ENCODE data around the gene ATP5PO.

The ATP5PO gene

GRCh38 chr21:33897098-33897497 lies 18.5 kb downstream of the ATP5PO start:
- Histone ChIP-seq H3K4me2 (ENCODE audit: insufficient read depth, low read length, poor library complexity, severe bottlenecking) (no peak overlapping the region), H2BK12ac (ENCODE audit: low read length) (no peak overlapping the region), H4K91ac (ENCODE audit: low read depth, low read length, poor library complexity) (no peak overlapping the region), H2AK5ac (ENCODE audit: low read depth, low read length) (no peak overlapping the region), H3K9ac (ENCODE audit: low read depth, low read length, poor library complexity) (no peak overlapping the region), H3K4ac (ENCODE audit: low read length) (no peak overlapping the region), H2BK5ac (ENCODE audit: low read length) (no peak overlapping the region), H3K79me1 (ENCODE audit: low read depth, low read length) (no peaks in the 10 kb centered on the region), H3K18ac (ENCODE audit: low read length) (no peak overlapping the region), H2BK15ac (ENCODE audit: low read length) (no peak overlapping the region), H3K27ac (replicated peaks; ENCODE audit: low read length) (no peak overlapping the region), H3K23ac (ENCODE audit: low read depth, low read length, poor library complexity) (no peak overlapping the region), H3K9me3 (replicated peaks in 1 of 2; ENCODE audit: control insufficient read depth in 2 of 2, insufficient read depth in 1 of 2, low read depth in 1 of 2, low read length in 2 of 2) (peaks cover 0 to 3% of the 10 kb centered on the region in 2 donors), H2BK120ac (ENCODE audit: low read depth, low read length) (no peak overlapping the region), H3K14ac (ENCODE audit: low read length) (no peak overlapping the region), H3K4me3 (ENCODE audit: low read length in 2 of 2) (no peak overlapping the region), H3K27me3 (ENCODE audit: control insufficient read depth in 3 of 3, insufficient read depth in 3 of 3, low read depth in 1 of 3, low read length in 3 of 3) (peaks cover 0 to 2% (median 0%) of the 10 kb centered on the region in 3 experiments), H4K8ac (ENCODE audit: low read depth, low read length) (no peak overlapping the region), H3K4me1 (ENCODE audit: control insufficient read depth in 2 of 2, insufficient read depth in 1 of 2, low read depth in 1 of 2, low read length in 2 of 2) (peaks cover 14 to 17% of the 10 kb centered on the region in 2 donors), H3K36me3 (replicated peaks in 1 of 2; ENCODE audit: control insufficient read depth in 2 of 2, insufficient read depth in 2 of 2, low read length in 2 of 2) (peaks cover 5 to 13% of the 10 kb centered on the region in 2 donors), H2AFZ (ENCODE audit: low read length) (no peak overlapping the region)
- WGBS, 2 donors (ENCODE audit: extremely low coverage in 2 of 2, insufficient read length in 2 of 2, insufficient replicate concordance in 1 of 2), result no CpG with 5 or more reads among the region's 5 CpGs
- no peak for DNase-seq (ENCODE audit: low spot score)

- no peak overlapping the region for H2BK120ac ChIP-seq (ENCODE audit: low read depth, low read length)
- H3K4me3 ChIP-seq (ENCODE audit: low read length in 2 of 2), result no peak overlapping the region
- H3K4me2 ChIP-seq (ENCODE audit: insufficient read depth, low read length, poor library complexity, severe bottlenecking), result no peak overlapping the region
- H3K4ac ChIP-seq (ENCODE audit: low read length), result no peak overlapping the region
- no peak overlapping the region for H4K8ac ChIP-seq (ENCODE audit: low read depth, low read length)
- peaks cover 2 to 9% of the 10 kb centered on the region in 2 donors for H3K36me3 ChIP-seq (replicated peaks in 1 of 2; ENCODE audit: control insufficient read depth in 2 of 2, insufficient read depth in 2 of 2, low read length in 2 of 2)
- no CpG with 5 or more reads among the region's 6 CpGs for WGBS, 2 donors (ENCODE audit: extremely low coverage in 2 of 2, insufficient read length in 2 of 2, insufficient replicate concordance in 1 of 2)
- no peak overlapping the region for H3K9ac ChIP-seq (ENCODE audit: low read depth, low read length, poor library complexity)
- H3K27ac ChIP-seq (replicated peaks; ENCODE audit: low read length), result no peak overlapping the region
- no peak overlapping the region for H3K23ac ChIP-seq (ENCODE audit: low read depth, low read length, poor library complexity)
- H2BK5ac ChIP-seq (ENCODE audit: low read length), result no peak overlapping the region
- DNase-seq (ENCODE audit: low spot score), result no peak
- H2AK5ac ChIP-seq (ENCODE audit: low read depth, low read length), result no peak overlapping the region
- no peak overlapping the region for H2AFZ ChIP-seq (ENCODE audit: low read length)
- no peak overlapping the region for H4K91ac ChIP-seq (ENCODE audit: low read depth, low read length, poor library complexity)
- H3K27me3 ChIP-seq (ENCODE audit: control insufficient read depth in 3 of 3, insufficient read depth in 3 of 3, low read depth in 1 of 3, low read length in 3 of 3), result peaks cover 0 to 2% (median 0%) of the 10 kb centered on the region in 3 experiments
- no peak overlapping the region for H3K18ac ChIP-seq (ENCODE audit: low read length)
- H2BK12ac ChIP-seq (ENCODE audit: low read length), result no peak overlapping the region
- H2BK15ac ChIP-seq (ENCODE audit: low read length), result no peak overlapping the region
- no peaks in the 10 kb centered on the region for H3K79me1 ChIP-seq (ENCODE audit: low read depth, low read length)
- H3K14ac ChIP-seq (ENCODE audit: low read length), result no peak overlapping the region
- H3K9me3 ChIP-seq (replicated peaks in 1 of 2; ENCODE audit: control insufficient read depth in 2 of 2, insufficient read depth in 1 of 2, low read depth in 1 of 2, low read length in 2 of 2), result peaks cover 0 to 3% of the 10 kb centered on the region in 2 donors
- peaks cover 14 to 17% of the 10 kb centered on the region in 2 donors for H3K4me1 ChIP-seq (ENCODE audit: control insufficient read depth in 2 of 2, insufficient read depth in 1 of 2, low read depth in 1 of 2, low read length in 2 of 2)
These were observed 18.9 kb downstream of the ATP5PO start for GRCh38 chr21:33896691-33897090.

- H3K9ac ChIP-seq (ENCODE audit: low read depth, low read length, poor library complexity), result peak overlapping the region; percentile 81
- H3K9me3 ChIP-seq (replicated peaks in 1 of 2; ENCODE audit: control insufficient read depth in 2 of 2, insufficient read depth in 1 of 2, low read depth in 1 of 2, low read length in 2 of 2), result peaks cover 0 to 3% of the 10 kb centered on the region in 2 donors
- no peak overlapping the region for H3K4me2 ChIP-seq (ENCODE audit: insufficient read depth, low read length, poor library complexity, severe bottlenecking)
- no peak overlapping the region for H3K27ac ChIP-seq (replicated peaks; ENCODE audit: low read length)
- H2BK12ac ChIP-seq (ENCODE audit: low read length), result peak overlapping the region; percentile 2
- WGBS, 2 donors (ENCODE audit: extremely low coverage in 2 of 2, insufficient read length in 2 of 2, insufficient replicate concordance in 1 of 2), result 100% methylated on average over 4 of the region's 28 CpGs; no CpG with 5 or more reads in 1 of the 2 donors
- H3K23ac ChIP-seq (ENCODE audit: low read depth, low read length, poor library complexity), result peak overlapping the region; percentile 76
- H3K14ac ChIP-seq (ENCODE audit: low read length), result peak overlapping the region; percentile 85
- no peak overlapping the region for H3K18ac ChIP-seq (ENCODE audit: low read length)
- H3K4ac ChIP-seq (ENCODE audit: low read length), result no peak overlapping the region
- H4K8ac ChIP-seq (ENCODE audit: low read depth, low read length), result no peak overlapping the region
- H2BK120ac ChIP-seq (ENCODE audit: low read depth, low read length), result no peak overlapping the region
- H2AFZ ChIP-seq (ENCODE audit: low read length), result peak overlapping the region; percentile 91
- H3K36me3 ChIP-seq (replicated peaks in 1 of 2; ENCODE audit: control insufficient read depth in 2 of 2, insufficient read depth in 2 of 2, low read length in 2 of 2), result no peaks in the 10 kb centered on the region
- H4K91ac ChIP-seq (ENCODE audit: low read depth, low read length, poor library complexity), result no peak overlapping the region
- H3K79me1 ChIP-seq (ENCODE audit: low read depth, low read length), result no peaks in the 10 kb centered on the region
- H3K4me1 ChIP-seq (ENCODE audit: control insufficient read depth in 2 of 2, insufficient read depth in 1 of 2, low read depth in 1 of 2, low read length in 2 of 2), result peaks cover 14 to 17% of the 10 kb centered on the region in 2 donors
- H3K4me3 ChIP-seq (ENCODE audit: low read length in 2 of 2), result peak overlapping the region in 1 of 2 donors; percentile 70
- DNase-seq (ENCODE audit: low spot score), result no peak
- H2AK5ac ChIP-seq (ENCODE audit: low read depth, low read length), result no peak overlapping the region
- H3K27me3 ChIP-seq (ENCODE audit: control insufficient read depth in 3 of 3, insufficient read depth in 3 of 3, low read depth in 1 of 3, low read length in 3 of 3), result peaks cover 0 to 2% (median 0%) of the 10 kb centered on the region in 3 experiments
- H2BK15ac ChIP-seq (ENCODE audit: low read length), result no peak overlapping the region
- no peak overlapping the region for H2BK5ac ChIP-seq (ENCODE audit: low read length)
These were observed 20.2 kb downstream of the ATP5PO start for GRCh38 chr21:33895356-33895755.

- Histone ChIP-seq H3K4ac (ENCODE audit: low read length) (no peak overlapping the region), H2AK5ac (ENCODE audit: low read depth, low read length) (no peak overlapping the region), H3K36me3 (replicated peaks in 1 of 2; ENCODE audit: control insufficient read depth in 2 of 2, insufficient read depth in 2 of 2, low read length in 2 of 2) (no peaks in the 10 kb centered on the region), H3K9me3 (replicated peaks in 1 of 2; ENCODE audit: control insufficient read depth in 2 of 2, insufficient read depth in 1 of 2, low read depth in 1 of 2, low read length in 2 of 2) (peaks cover 0 to 3% of the 10 kb centered on the region in 2 donors), H3K14ac (ENCODE audit: low read length) (no peak overlapping the region), H3K4me2 (ENCODE audit: insufficient read depth, low read length, poor library complexity, severe bottlenecking) (peak overlapping the region; percentile 50), H3K4me3 (ENCODE audit: low read length in 2 of 2) (peak overlapping the region in 1 of 2 donors; percentile 17), H3K23ac (ENCODE audit: low read depth, low read length, poor library complexity) (no peak overlapping the region), H4K91ac (ENCODE audit: low read depth, low read length, poor library complexity) (no peak overlapping the region), H2AFZ (ENCODE audit: low read length) (peak overlapping the region; percentile 91), H2BK15ac (ENCODE audit: low read length) (no peak overlapping the region), H3K18ac (ENCODE audit: low read length) (peak overlapping the region; percentile 29), H3K79me1 (ENCODE audit: low read depth, low read length) (no peaks in the 10 kb centered on the region), H2BK5ac (ENCODE audit: low read length) (no peak overlapping the region), H3K9ac (ENCODE audit: low read depth, low read length, poor library complexity) (peak overlapping the region; percentile 5), H3K27me3 (ENCODE audit: control insufficient read depth in 3 of 3, insufficient read depth in 3 of 3, low read depth in 1 of 3, low read length in 3 of 3) (peaks cover 0 to 2% (median 0%) of the 10 kb centered on the region in 3 experiments), H4K8ac (ENCODE audit: low read depth, low read length) (no peak overlapping the region), H2BK12ac (ENCODE audit: low read length) (peak overlapping the region; percentile 35), H3K27ac (replicated peaks; ENCODE audit: low read length) (no peak overlapping the region), H3K4me1 (ENCODE audit: control insufficient read depth in 2 of 2, insufficient read depth in 1 of 2, low read depth in 1 of 2, low read length in 2 of 2) (peaks cover 14 to 17% of the 10 kb centered on the region in 2 donors), H2BK120ac (ENCODE audit: low read depth, low read length) (no peak overlapping the region)
- WGBS, 2 donors (ENCODE audit: extremely low coverage in 2 of 2, insufficient read length in 2 of 2, insufficient replicate concordance in 1 of 2), result no CpG with 5 or more reads among the region's 20 CpGs
- DNase-seq (ENCODE audit: low spot score), result peak; percentile 67
These were observed 20.8 kb downstream of the ATP5PO start for GRCh38 chr21:33894736-33895288.

Data from neuronal stem cell (in vitro differentiated cells).